ENCODE measurements around the gene WDR7.
"Not testable (repeated sequence)": the region's sequence is repeated elsewhere in the genome, so short reads cannot be mapped to it uniquely, and the experiment has no call there.

WDR7 gene

DNA sequence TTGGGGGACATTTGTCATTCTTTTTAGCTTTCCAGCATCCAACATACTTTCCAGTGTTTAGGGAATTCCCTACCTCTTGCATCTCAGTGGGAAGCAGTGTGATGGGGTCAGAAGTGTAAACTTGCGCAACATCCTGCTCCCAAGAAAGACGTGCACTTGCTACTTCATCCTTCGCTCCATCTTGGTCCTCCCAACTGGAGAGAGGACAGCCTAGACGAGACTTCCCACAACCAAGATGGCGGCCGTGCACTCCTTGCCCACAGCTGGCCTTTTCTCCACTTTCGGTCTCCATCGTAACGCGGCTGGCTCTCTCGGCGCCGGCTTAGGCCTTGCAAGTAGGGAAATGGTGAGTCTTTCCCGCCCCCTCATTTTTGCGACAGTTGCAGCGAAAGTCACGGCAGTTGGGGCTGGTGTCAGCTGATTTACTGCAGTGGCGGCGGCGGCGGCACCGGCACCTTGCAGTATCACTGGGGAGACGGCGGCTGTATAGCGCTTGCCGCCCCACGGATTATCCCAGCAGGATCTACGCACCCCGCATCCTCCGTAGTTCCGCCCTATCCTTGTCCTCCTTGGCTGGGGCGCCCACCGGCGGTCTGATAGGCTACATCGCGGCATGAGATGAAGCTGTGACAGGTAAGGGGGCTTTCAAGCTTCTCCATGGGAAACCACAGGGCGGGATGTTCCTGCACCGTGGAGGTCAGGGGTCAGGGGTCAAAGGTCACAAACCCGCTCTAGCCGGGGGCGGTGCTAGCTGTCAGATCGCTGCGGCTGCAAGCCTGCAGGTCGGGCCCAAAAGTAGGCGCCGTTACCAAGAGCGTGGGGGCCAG, at the start of gene WDR7:
WDR7 (plus strand) TSS at position 416 of the 827 bp plus-strand sequence. CDS start 21,157 bp downstream, outside the sequence.
- DNase-seq = peak; percentile 92

GRCh38 chr18:56606618-56607017, 44.5 kb upstream of the WDR7 start:
- no peak for DNase-seq

GRCh38 chr18:56615738-56616520, 35.2 kb upstream of the WDR7 start:
- DNase-seq = no peak

DNA sequence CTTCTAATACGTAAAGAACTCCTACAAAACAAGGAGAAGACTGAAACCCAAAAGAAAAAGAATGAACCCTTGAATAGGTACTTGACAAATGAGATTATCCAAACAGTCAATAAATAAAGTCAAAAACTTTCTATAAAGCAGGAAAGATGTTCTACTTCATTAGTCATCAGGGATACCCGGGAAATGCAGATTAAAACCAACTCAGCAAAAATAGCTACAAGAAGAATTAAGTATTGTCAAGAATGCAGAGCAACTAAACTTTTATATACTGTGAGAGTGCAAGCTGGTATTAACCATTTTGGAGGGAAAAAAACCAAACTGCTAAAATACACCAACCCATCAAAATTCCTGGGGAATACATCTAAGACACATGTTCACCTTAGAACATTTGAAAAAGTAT, 23.2 kb upstream of the WDR7 start:
- no peak for DNase-seq

GRCh38 chr18:56632070-56633022, 18.8 kb upstream of the WDR7 start:
- no peak for DNase-seq

GRCh38 chr18:56635007-56635406, 16.2 kb upstream of the WDR7 start:
- no peak for DNase-seq

DNA sequence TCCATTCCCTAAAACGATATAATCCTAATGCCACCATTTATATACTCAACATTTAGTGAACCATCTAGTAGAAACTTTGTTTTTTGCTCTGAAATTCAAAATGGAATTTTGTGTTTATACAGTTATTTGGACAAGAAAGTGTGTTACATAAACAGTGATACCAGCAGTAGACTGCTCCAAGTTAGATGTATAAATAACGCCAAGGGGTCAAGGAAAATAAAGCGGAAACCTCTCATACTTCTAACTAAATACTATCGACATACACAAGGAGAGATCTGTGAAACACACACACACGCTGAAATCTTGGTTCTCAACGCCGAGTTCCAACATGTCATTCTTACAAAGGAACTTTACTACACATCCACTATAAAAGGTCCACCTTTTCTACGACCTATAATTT, 14.0 kb upstream of the WDR7 start:
- DNase-seq = no peak

DNA sequence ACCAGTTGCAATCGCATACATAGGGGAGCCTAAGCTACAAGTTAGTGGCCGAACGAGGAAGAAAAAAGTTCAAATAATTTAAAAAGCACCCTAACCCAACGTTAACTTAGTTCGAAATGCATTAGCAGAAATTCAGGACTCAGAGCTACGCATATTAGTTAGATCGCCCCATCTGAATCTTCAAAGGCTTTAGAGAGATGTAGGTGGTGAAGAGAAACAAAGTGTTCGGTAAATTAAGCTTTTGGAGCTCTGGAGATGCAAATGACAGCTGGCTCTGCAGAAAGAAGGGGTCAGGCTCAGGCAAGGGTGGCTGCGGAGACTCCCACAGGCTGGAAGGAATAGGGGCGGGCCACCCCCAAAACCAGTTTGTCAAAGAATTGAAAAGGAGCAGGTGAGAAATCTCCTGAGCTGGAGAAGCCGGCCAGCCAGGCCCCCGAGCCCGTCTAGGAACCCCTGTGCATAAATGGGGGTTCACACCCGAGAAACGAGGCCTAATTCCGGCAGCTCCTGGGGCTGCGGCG, 13.4 kb upstream of the WDR7 start:
- DNase-seq = no peak

DNA sequence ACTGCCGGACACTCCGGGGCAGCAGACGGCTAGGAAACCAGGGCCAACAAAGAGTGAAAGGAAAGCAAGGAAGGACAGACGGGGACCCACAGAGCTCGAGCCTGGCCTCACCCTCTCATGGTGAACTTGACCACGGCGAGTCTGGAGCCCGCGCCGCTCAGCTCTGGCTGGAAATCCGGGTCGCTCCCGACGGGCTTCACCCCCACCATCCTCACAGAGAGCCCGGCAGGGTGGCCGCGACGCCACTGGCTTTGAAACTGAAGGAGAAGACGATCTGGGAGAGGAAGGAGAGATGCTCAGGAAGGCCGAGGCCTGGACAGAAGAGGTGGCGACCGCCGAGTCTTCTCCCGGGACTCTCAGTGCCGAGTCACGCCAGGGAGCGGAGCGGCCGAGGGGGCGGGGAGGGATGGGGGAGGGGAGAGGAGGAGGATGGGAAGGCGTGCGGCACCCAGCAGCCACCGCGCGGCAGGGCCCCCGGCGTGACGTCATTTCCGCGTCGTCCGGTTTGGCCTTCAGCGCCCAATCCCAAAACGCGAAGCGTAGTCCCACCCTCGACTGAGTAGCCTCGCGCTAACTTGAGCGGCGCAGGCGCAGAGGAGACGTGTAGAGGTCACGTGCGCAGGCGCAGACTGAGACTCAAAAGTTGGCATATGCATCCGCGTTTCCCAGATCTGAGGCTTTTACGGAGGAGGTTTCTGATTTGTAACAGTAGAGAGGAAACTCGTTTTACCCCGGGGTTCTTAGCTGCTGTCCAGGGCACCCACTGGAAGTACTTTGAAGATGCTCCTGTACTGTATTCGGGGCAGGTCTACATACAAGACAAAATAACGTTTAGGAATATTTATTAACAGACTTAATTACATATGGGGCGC, 12.7 kb upstream of the WDR7 start, which contains the start of gene TXNL1:
TXNL1 (minus strand) TSS at position 361 of the 872 bp plus-strand sequence; CDS start at position 209, 152 bp downstream.
- DNase-seq = peak; percentile 99

DNA sequence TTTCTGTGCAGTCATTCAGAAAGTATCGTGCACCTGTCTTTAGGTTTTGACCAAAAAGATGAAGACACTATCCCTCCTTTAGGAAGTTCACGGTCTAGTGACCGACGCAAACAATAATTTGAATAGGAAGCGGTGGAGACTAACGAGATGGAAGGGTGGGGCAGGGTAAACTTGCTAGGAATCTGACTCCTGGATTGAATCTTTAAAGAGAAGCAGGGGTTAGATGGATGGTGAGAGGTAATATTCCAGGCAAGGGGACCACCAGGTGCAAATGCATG, 12.1 kb upstream of the WDR7 start:
- no peak for DNase-seq

- no peak for DNase-seq
Measured at GRCh38 chr18:56639571-56639970, 11.6 kb upstream of the WDR7 start.

GRCh38 chr18:56641714-56642337, 9.3 kb upstream of the WDR7 start:
- no peak for DNase-seq

GRCh38 chr18:56643381-56643780, 7.8 kb upstream of the WDR7 start:
- no peak for DNase-seq

DNA sequence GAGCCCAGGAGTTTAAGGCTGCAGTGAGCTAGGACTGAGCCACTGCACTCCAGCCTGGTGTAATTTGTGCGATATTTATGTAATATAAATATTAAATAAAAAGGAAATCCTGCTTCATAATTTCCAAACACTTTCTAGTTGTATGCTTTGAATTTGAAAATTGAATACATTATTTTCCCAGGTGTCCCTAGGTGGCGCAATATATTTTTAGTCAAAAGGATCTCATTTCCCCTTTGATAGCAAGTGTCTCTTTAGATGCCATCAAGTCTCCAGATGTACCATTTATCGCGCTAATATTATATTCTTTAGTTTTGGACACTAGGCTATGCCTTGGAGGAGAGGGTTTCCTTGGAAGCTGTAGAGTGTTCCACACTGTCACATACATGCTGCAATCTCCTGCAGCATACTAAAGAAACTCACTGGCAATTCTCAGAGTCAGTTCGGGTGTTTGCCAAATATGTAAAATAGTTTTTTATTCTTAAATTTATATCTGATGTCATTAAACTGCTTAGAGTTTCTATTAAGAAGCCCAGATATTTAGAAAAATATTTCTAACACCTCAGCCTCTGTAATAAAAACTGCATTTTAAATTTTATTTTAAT, 5.6 kb upstream of the WDR7 start:
- no peak for DNase-seq

DNA sequence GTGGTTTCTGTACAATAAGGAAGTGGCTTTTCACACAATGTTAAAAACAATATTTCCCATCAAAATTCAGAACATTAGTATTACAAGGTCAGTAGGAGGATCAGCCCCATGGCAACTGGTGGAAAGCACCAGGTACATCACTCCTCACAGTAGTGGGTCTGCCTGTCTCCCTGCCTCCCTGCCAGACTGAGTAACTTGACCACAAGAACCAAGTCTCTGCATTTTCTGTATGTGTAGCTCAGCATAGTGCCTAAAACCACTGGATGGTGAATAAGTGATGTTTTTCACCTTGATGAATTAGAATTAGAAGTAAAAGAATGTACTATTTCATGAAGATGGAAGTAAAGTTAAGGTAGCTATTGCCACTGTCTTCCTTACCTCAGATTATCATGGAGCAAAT, 4.1 kb upstream of the WDR7 start:
- no peak for DNase-seq

- DNase-seq = no peak
Measured at GRCh38 chr18:56647951-56648893, 2.9 kb upstream of the WDR7 start.

DNA sequence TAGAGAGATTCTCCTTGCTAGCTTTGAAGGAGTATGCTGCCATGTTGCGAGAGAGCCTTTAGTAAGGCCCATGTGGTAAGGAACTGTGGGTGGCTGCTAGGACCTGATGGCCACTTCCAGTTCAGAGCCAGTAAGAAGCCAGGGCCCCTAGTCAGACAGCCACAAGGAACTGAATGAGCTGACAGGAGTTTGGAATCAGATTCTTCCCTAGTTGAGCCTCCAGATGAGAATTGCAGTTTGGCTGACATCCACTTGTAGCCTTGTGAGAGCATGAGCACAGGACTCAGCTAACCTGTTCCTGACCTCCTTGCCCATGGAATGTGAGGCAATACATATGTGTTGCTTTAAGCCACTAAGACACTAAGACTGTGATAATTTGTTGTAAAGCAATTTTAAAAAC, 1.2 kb upstream of the WDR7 start:
- DNase-seq = no peak

GRCh38 chr18:56651771-56652092, 573 bp downstream of the WDR7 start:
- DNase-seq = no peak

- no peak for DNase-seq
Measured at GRCh38 chr18:56652802-56653201, 1.6 kb downstream of the WDR7 start.

DNA sequence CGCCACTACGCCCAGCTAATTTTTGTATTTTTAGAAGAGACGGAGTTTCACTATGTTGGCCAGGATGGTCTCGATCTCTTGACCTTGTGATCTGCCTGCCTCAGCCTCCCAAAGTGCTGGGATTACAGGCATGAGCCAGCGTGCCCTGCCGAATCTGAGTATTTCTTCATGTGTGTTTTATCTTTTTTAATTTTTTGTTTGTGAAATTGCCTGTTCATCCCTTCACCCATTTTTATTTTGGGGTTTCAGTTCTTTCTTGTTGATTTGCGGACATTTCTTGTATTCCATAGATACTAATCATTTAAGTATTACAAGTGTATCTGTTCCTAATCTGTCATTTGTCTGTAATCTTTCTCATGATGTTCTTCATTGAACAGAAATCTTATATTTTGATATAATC, 3.1 kb downstream of the WDR7 start:
- DNase-seq = not testable (repeated sequence)
